Osteoblast (primary cell): Measurements from ENCODE around the gene TIMM13. TPM values are rescaled to one million over a fixed set of nuclear protein-coding genes. Genes with fewer than 3 reads are reported as not detected.
A peak's percentile ranks its signal among the peaks of the same experiment; 100 is the strongest.

Experiments used
- DNase-seq: peaks from one replicate; pipeline ENCODE4 v3.0.0; 2011; ENCODE audit warnings: low spot score, mixed read lengths; ENCODE audit not compliant: insufficient read length; ENCODE audit errors: missing footprints
- H2AFZ ChIP-seq: 2 replicates; pipeline ENCODE4 v1.6.0; 2011; ENCODE audit warnings: mild to moderate bottlenecking, low read length
- H3K27ac ChIP-seq: 2 replicates; pipeline ENCODE4 v1.5.1; 2011; ENCODE audit warnings: mild to moderate bottlenecking, low read depth, low read length, moderate library complexity
- H3K27me3 ChIP-seq: 2 replicates; pipeline ENCODE4 v1.6.0; 2012; ENCODE audit warnings: mild to moderate bottlenecking, control low read depth, inconsistent platforms, low read length, moderate library complexity; ENCODE audit not compliant: insufficient read depth
- H3K36me3 ChIP-seq: 2 replicates; pipeline ENCODE4 v1.5.1; 2011; ENCODE audit warnings: mild to moderate bottlenecking, low read length, control low read depth, moderate library complexity; ENCODE audit not compliant: insufficient read depth
- H3K4me1 ChIP-seq: 2 replicates; pipeline ENCODE4 v1.5.1; 2011; ENCODE audit warnings: mild to moderate bottlenecking, low read length, control low read depth, moderate library complexity; ENCODE audit not compliant: insufficient read depth
- H3K4me2 ChIP-seq: 2 replicates; pipeline ENCODE4 v1.6.0; 2011; ENCODE audit warnings: mild to moderate bottlenecking, low read length; ENCODE audit not compliant: insufficient read depth
- H3K4me3 ChIP-seq: fragments of 200-600 bp; sonication (generic); 3 replicates; pipeline ENCODE4 v1.5.1; 2012; ENCODE audit warnings: mild to moderate bottlenecking, low read length, inconsistent platforms; ENCODE audit not compliant: insufficient read depth
- H3K79me2 ChIP-seq: 2 replicates; pipeline ENCODE4 v1.6.0; 2012; ENCODE audit warnings: mild to moderate bottlenecking, low read length, control low read depth, inconsistent platforms; ENCODE audit not compliant: insufficient read depth
- H3K9me3 ChIP-seq: 2 replicates; pipeline ENCODE4 v1.5.1; 2011; ENCODE audit warnings: low read depth, low read length, control low read depth
- H4K20me1 ChIP-seq: 2 replicates; pipeline ENCODE4 v1.6.0; 2012; ENCODE audit warnings: mild to moderate bottlenecking, low read length, control low read depth; ENCODE audit not compliant: insufficient read depth
- CTCF ChIP-seq: IDR thresholded peaks from 2 replicates; pipeline ENCODE4 v1.5.1; 2011; ENCODE audit warnings: mild to moderate bottlenecking, low read depth, low read length, moderate library complexity; ENCODE audit errors: extremely low read depth
- total RNA-seq: library from RNA; depleted of rRNA; stranded (reverse); fragments of >200 nt; gene quantifications from 2 replicates; pipeline ENCODE4 v1.2.3, GENCODE V29; 2012

The TIMM13 gene
- total RNA-seq, 1 donor, result 27.9 TPM

GRCh38 chr19:2423071-2423914 lies 4.1 kb downstream of the TIMM13 start:
- peaks cover 52% of the 10 kb centered on the region for H3K79me2 ChIP-seq
- no peak overlapping the region for H3K4me2 ChIP-seq
- no peak for TF ChIP-seq CTCF
- H3K4me1 ChIP-seq, result peaks cover 16% of the 10 kb centered on the region
- no peaks in the 10 kb centered on the region for H3K9me3 ChIP-seq
- peaks cover 30% of the 10 kb centered on the region for H4K20me1 ChIP-seq
- no peak overlapping the region for H3K4me3 ChIP-seq
- no peaks in the 10 kb centered on the region for H3K27me3 ChIP-seq
- DNase-seq, result peak; percentile 86
- no peak overlapping the region for H2AFZ ChIP-seq
- peaks cover 10% of the 10 kb centered on the region for H3K36me3 ChIP-seq
- H3K27ac ChIP-seq, result no peak overlapping the region

DNA sequence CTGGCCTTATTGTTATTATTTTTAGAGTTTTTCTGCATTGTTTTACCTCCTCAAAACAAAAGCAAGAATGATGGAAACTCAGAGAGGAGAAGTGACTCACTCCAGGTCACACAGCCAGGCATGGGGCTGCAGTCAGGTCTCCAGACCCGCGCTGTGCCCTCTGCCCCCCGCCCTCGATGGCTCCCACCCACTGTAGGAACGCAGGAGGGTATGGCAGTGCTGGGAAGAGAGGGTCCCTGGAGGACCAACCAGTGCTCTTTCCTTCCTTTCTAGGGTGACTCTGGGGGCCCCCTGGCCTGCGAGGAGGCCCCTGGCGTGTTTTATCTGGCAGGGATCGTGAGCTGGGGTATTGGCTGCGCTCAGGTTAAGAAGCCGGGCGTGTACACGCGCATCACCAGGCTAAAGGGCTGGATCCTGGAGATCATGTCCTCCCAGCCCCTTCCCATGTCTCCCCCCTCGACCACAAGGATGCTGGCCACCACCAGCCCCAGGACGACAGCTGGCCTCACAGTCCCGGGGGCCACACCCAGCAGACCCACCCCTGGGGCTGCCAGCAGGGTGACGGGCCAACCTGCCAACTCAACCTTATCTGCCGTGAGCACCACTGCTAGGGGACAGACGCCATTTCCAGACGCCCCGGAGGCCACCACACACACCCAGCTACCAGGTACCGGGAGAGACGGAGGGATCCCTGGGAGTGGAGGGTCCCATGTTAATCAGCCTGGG lies 5.6 kb downstream of the TIMM13 start:
- Histone ChIP-seq H3K27ac (no peak overlapping the region), H3K36me3 (peaks cover 17% of the 10 kb centered on the region), H4K20me1 (peaks cover 26% of the 10 kb centered on the region), H3K27me3 (no peaks in the 10 kb centered on the region), H3K9me3 (no peaks in the 10 kb centered on the region), H3K79me2 (peaks cover 46% of the 10 kb centered on the region), H3K4me3 (no peak overlapping the region), H3K4me1 (peaks cover 9% of the 10 kb centered on the region), H2AFZ (no peak overlapping the region), H3K4me2 (no peak overlapping the region)
- no peak for TF ChIP-seq CTCF
- DNase-seq, result peak; percentile 72

DNA sequence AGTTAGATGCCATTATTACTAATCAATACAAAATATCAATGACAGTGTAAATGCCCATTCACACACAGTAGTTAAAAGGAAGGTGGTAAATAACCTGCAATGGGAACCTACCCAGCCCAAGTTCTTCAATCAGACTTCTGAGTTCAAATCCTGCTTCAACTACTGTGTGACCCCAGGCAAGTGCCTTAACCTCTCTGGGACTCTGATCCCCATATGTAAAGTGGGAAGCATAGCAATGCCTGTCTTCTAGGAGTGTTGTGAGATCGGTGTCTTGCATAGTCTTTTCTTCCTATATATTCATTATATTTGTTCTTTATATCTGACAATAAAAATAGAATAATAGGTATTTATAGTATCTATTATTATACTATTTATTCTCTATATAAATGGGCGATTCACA lies 6.9 kb downstream of the TIMM13 start:
- TF ChIP-seq CTCF, result no peak
- Histone ChIP-seq H3K36me3 (peaks cover 12% of the 10 kb centered on the region), H3K9me3 (no peaks in the 10 kb centered on the region), H2AFZ (no peak overlapping the region), H3K4me2 (no peak overlapping the region), H3K27ac (no peak overlapping the region), H3K79me2 (peaks cover 34% of the 10 kb centered on the region), H3K4me3 (no peak overlapping the region), H3K27me3 (no peaks in the 10 kb centered on the region), H3K4me1 (peaks cover under 1% of the 10 kb centered on the region), H4K20me1 (peaks cover 15% of the 10 kb centered on the region)
- DNase-seq, result peak; percentile 56

- Histone ChIP-seq H3K4me3 (no peak overlapping the region), H3K9me3 (no peaks in the 10 kb centered on the region), H2AFZ (no peak overlapping the region), H3K36me3 (peaks cover 12% of the 10 kb centered on the region), H3K4me2 (no peak overlapping the region), H4K20me1 (peaks cover 12% of the 10 kb centered on the region), H3K4me1 (no peaks in the 10 kb centered on the region), H3K27ac (no peak overlapping the region), H3K79me2 (peaks cover 26% of the 10 kb centered on the region), H3K27me3 (no peaks in the 10 kb centered on the region)
- DNase-seq, result no peak
- TF ChIP-seq CTCF, result no peak
These were observed 7.6 kb downstream of the TIMM13 start for GRCh38 chr19:2419754-2420153.
